ENCODE results near the gene SOX5. TPM values are rescaled to one million over a fixed set of nuclear protein-coding genes. Genes with fewer than 3 reads are reported as not detected.

Gene SOX5
- total RNA-seq, 1 experiment from 2014 or later: not detected

- no peak overlapping the region for H3K4me3 Mint-ChIP-seq (ENCODE audit: low read depth, unreplicated experiment)
- no peak for TF ChIP-seq CTCF (IDR thresholded peaks at IDR 0.05; ENCODE audit: unreplicated experiment)
- no TSS peak for BruUV-seq (replicated peaks)
- CTCF ChIA-PET: no interaction called here
- intact Hi-C loops (cut with micrococcal nuclease; ENCODE audit: unreplicated experiment): no loop called here
- no peaks in the 10 kb centered on the region for H3K9me3 Mint-ChIP-seq (ENCODE audit: low read depth, unreplicated experiment)
- H3K4me1 Mint-ChIP-seq (ENCODE audit: low read depth, unreplicated experiment): no peaks in the 10 kb centered on the region
- DNase-seq: no peak
- no peaks in the 10 kb centered on the region for H3K36me3 Mint-ChIP-seq (ENCODE audit: insufficient read depth, unreplicated experiment)
- no peak overlapping the region for H3K27ac Mint-ChIP-seq (ENCODE audit: unreplicated experiment)
- H3K27me3 Mint-ChIP-seq (ENCODE audit: unreplicated experiment): no peaks in the 10 kb centered on the region
These were observed 244.2 kb downstream of the SOX5 start for GRCh38 chr12:23704992-23705943.

DNA sequence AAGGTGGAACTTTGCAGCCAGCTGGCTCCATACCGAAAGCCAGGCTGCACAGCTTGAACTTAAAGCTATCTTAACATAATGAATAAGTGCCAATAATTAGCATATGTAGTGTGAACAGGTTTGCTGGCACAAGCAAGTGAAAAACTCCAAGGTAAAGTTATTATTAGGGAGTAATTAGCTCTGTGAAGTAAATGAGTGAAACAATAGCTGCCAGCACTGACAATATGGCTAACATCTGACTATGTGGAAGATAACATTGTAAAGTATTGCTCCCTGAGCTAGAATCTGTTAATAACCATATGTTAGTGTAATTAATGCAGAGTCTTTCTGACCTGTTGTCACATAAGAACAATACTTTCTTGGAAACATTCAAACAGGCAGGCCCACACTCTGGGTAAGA, 246.4 kb downstream of the SOX5 start:
- CTCF ChIA-PET: interaction anchor here (1.1 kb wide), 1 partner anchor 8 kb away, joined by 5 read pairs; no protein-coding TSS in a partner anchor
- Mint-ChIP-seq H3K4me1 (ENCODE audit: low read depth, unreplicated experiment) (no peaks in the 10 kb centered on the region), H3K27ac (ENCODE audit: unreplicated experiment) (no peak overlapping the region), H3K4me3 (ENCODE audit: low read depth, unreplicated experiment) (no peak overlapping the region), H3K36me3 (ENCODE audit: insufficient read depth, unreplicated experiment) (no peaks in the 10 kb centered on the region), H3K9me3 (ENCODE audit: low read depth, unreplicated experiment) (no peaks in the 10 kb centered on the region), H3K27me3 (ENCODE audit: unreplicated experiment) (no peaks in the 10 kb centered on the region)
- intact Hi-C loops (cut with micrococcal nuclease; ENCODE audit: unreplicated experiment): no loop called here
- TF ChIP-seq CTCF (IDR thresholded peaks at IDR 0.05; ENCODE audit: unreplicated experiment): no peak
- DNase-seq: no peak
- BruUV-seq (replicated peaks): no TSS peak

GRCh38 chr12:23699031-23699430, 250.4 kb downstream of the SOX5 start:
- intact Hi-C loops (cut with micrococcal nuclease; ENCODE audit: unreplicated experiment): no loop called here
- TF ChIP-seq CTCF (IDR thresholded peaks at IDR 0.05; ENCODE audit: unreplicated experiment): no peak
- no peaks in the 10 kb centered on the region for H3K27me3 Mint-ChIP-seq (ENCODE audit: unreplicated experiment)
- H3K4me1 Mint-ChIP-seq (ENCODE audit: low read depth, unreplicated experiment): no peaks in the 10 kb centered on the region
- no peak overlapping the region for H3K4me3 Mint-ChIP-seq (ENCODE audit: low read depth, unreplicated experiment)
- no peak for DNase-seq
- no TSS peak for BruUV-seq (replicated peaks)
- no peak overlapping the region for H3K27ac Mint-ChIP-seq (ENCODE audit: unreplicated experiment)
- H3K9me3 Mint-ChIP-seq (ENCODE audit: low read depth, unreplicated experiment): peaks cover 3% of the 10 kb centered on the region
- CTCF ChIA-PET: interaction anchor here (0.6 kb wide), 1 partner anchor 997 kb away, joined by 3 read pairs; no protein-coding TSS in a partner anchor
- H3K36me3 Mint-ChIP-seq (ENCODE audit: insufficient read depth, unreplicated experiment): no peaks in the 10 kb centered on the region

DNA sequence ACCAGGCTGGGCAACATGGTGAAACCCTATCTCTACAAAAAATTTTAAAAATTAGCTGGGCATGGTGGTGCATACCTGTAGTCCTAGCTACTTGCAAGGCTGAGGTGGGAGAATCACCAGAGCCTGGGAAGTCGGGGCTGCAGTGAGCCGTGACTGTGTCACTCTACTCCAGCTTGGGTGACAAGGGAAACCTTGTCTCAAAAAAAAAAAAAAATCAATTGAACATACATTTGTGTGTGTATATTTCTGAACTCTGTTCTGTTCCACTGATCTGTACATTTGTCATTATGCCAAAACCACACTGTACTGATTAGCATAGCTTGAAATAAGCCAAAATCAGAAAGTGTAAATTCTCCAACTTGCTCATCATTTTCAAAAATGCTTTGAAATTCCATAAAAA, 254.6 kb downstream of the SOX5 start:
- no TSS peak for BruUV-seq (replicated peaks)
- Mint-ChIP-seq H3K36me3 (ENCODE audit: insufficient read depth, unreplicated experiment) (no peaks in the 10 kb centered on the region), H3K4me3 (ENCODE audit: low read depth, unreplicated experiment) (no peak overlapping the region), H3K27me3 (ENCODE audit: unreplicated experiment) (no peaks in the 10 kb centered on the region), H3K4me1 (ENCODE audit: low read depth, unreplicated experiment) (no peaks in the 10 kb centered on the region), H3K9me3 (ENCODE audit: low read depth, unreplicated experiment) (peaks cover 3% of the 10 kb centered on the region), H3K27ac (ENCODE audit: unreplicated experiment) (no peak overlapping the region)
- no peak for TF ChIP-seq CTCF (IDR thresholded peaks at IDR 0.05; ENCODE audit: unreplicated experiment)
- intact Hi-C loops (cut with micrococcal nuclease; ENCODE audit: unreplicated experiment): no loop called here
- no peak for DNase-seq
- CTCF ChIA-PET: interaction anchor here (1.0 kb wide), 1 partner anchor 9 kb away, joined by 5 read pairs; no protein-coding TSS in a partner anchor
